Fibroblast of lung (primary cell): ENCODE results near the gene TBL1X.

Source experiments
- EZH2 ChIP-seq: IDR thresholded peaks from 2 replicates; pipeline ENCODE4 v1.5.1; 2012; ENCODE audit warnings: low read length, control low read depth, mild to moderate bottlenecking; ENCODE audit errors: missing control alignments
- TF ChIP-seq, protein P1 (sequence below), 2 donors: IDR thresholded peaks in 1 of 2; conservative IDR thresholded peaks in 1 of 2; 1 replicate in 1 of 2; 2 replicates in 1 of 2; pipeline ENCODE4 v1.5.1; 2011 to 2012; ENCODE audit warnings: low read length in 2 of 2, control low read depth in 1 of 2, inconsistent platforms in 1 of 2, low read depth in 1 of 2, mild to moderate bottlenecking in 1 of 2

DNA sequence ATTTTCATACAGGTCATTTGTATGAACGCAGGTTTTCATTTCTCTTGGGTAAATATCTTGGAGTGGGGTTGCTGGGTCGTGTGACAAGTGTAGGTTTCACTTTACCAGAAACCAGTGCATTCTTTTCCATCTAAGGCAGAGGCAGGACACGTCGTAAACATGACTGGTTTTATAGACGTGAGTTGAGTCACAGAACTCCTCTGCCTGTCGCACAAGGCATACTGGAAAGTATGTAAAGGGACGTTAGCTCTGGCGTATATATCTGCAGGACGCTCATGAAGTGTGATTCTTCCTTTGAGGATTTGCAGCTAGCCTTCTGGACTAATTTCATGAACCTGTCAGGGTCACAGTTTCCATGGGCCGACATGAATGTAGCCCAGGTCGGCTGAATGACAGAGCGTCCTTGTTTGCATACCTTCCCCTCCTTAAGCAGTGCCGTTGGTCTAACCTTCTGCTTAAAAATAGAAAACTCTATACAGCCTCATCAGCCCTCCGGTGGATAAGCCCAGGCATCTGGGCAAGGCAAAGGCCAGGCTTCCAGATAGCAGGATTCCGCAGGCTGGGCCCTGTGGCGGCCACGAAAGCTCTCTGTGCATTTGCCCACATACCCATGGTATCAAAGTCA lies 194.8 kb downstream of the TBL1X start:
- TF ChIP-seq, protein P1, sequence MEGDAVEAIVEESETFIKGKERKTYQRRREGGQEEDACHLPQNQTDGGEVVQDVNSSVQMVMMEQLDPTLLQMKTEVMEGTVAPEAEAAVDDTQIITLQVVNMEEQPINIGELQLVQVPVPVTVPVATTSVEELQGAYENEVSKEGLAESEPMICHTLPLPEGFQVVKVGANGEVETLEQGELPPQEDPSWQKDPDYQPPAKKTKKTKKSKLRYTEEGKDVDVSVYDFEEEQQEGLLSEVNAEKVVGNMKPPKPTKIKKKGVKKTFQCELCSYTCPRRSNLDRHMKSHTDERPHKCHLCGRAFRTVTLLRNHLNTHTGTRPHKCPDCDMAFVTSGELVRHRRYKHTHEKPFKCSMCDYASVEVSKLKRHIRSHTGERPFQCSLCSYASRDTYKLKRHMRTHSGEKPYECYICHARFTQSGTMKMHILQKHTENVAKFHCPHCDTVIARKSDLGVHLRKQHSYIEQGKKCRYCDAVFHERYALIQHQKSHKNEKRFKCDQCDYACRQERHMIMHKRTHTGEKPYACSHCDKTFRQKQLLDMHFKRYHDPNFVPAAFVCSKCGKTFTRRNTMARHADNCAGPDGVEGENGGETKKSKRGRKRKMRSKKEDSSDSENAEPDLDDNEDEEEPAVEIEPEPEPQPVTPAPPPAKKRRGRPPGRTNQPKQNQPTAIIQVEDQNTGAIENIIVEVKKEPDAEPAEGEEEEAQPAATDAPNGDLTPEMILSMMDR (conservative IDR thresholded peaks at IDR 0.05 in 1 of 2, IDR thresholded peaks at IDR 0.05 in 1 of 2; ENCODE audit: low read depth in 1 of 2, low read length in 2 of 2) = no peak
- no peak for TF ChIP-seq EZH2
